GM12892 (cell line): ENCODE results near the gene TBC1D17.

Experiments used
- DNase-seq: peaks from one replicate; pipeline ENCODE4 v3.0.0; 2011; ENCODE audit not compliant: insufficient read length
- FAIRE-seq: peaks from 2 replicates; lab custom pipeline; 2011; peaks lifted over from hg19 to GRCh38; lab: Jason Lieb, UNC
- POLR2A ChIP-seq: IDR thresholded peaks from 2 replicates; pipeline ENCODE4 v1.6.1; 2011; ENCODE audit warnings: low read depth, low read length, control low read depth
- POLR2AphosphoS5 ChIP-seq: IDR thresholded peaks from 2 replicates; pipeline ENCODE4 v1.6.1; 2011; ENCODE audit warnings: low read depth, low read length, control low read depth
- TAF1 ChIP-seq: IDR thresholded peaks from 2 replicates; pipeline ENCODE4 v1.6.1; 2011; ENCODE audit warnings: low read depth, mild to moderate bottlenecking, control low read depth, low read length, borderline replicate concordance

Gene TBC1D17

DNA sequence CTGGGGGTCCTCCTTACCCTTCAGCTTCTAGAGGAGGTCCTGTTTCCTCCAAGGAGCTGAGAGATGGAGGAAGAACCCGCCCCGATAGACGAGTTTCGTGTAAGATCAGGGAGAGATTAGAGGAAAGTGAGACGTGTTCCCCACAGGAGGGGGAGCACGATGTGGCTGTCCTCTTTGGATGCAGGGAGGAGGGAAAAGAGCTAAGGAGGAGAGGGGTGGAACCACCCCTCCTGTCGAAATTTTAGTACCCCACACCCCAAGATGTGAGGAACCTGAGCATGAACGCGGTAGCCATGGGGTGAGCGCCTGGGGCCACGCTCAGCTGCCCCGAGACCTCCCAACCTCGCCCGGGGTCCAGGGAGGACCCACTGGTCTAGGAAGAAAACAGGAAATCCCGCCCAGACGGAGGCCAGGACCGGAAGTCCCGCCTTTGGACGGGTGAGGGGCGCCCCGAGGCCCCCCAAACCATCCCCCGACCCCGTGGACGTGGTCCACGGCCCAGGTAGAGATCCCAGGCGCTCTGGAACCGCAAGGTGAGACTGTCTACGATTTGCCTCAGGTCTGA is 1.6 kb upstream of the TBC1D17 start:
- TF ChIP-seq POLR2AphosphoS5 (no peak), POLR2A (no peak)
- no peak for DNase-seq
- FAIRE-seq: no peak

DNA sequence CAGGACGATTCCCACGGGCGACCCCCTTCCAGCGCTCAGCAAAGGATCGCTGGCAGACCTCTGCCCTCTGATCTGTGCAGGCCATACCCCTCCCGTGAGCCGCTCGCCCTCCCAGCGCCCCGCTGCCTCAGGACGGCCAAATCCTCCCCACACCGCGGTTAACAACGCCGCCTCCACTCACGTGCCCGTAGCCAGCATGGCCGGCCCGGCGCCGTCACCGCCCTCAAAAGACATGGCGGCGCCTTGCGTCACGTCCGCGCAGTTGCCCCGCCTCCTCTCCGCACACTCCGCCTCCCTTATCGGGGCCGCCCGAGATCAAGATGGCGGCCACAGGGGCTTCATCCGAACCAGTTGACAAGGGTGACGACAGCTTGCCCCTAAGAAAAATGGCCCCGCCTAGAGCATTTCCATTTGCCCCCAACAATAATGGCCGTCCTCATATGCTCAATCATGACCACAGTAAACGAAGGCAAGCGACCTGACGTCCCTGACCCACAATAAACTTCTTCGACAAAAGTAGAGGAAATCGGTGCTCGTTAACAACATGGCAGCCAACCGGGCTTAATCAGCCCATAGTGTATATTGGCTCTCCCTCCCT is 981 bp upstream of the TBC1D17 start:
- FAIRE-seq: no peak
- TF ChIP-seq POLR2A (peak; percentile 74), POLR2AphosphoS5 (peak; percentile 35; the same call in 1 of the 2 replicates), TAF1 (0 out of 2 replicates have a peak, but pooled peaks have one; percentile 56)

DNA sequence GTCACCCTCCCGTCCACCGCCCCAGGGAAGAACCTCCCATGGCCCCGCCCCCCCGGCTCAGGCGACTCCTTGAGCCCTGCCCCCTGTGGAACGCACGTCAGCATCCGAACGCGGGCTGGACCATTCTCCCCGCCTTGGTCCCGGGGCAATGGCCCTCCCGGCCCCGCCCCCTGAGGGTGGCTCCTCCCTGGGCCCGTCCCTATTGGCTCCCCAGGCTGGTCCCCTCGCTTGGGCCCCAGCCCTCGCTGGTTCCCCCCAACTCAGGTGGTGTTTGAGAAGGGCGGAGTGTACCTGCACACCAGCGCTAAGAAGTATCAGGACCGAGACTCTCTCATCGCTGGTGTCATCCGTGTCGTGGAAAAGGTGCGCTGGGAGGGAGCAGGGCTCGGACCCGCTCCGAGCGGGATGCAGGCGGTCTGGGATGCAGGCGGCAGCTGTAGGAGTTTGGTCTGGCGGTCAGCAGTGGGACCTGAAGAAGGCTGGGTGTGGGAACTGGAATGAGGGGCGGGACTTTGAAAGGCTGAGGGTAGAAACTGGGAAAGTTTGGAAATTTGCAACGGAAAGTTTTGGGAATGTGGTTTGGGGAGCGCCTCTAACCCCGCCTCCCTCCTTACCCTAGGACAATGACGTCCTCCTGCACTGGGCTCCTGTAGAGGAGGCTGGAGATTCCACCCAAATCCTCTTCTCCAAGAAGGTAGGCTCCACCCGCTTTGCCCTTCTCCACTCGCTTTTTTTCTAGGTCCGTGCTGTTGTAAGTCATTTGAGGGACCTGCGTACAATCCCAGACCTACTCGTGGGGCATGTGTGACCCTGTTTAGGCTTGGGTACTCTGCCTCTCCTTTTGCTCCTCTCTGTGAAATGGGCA is 609 bp downstream of the TBC1D17 start:
- TF ChIP-seq POLR2A: peak; percentile 15
- no peak for TF ChIP-seq TAF1
- no peak for FAIRE-seq
- DNase-seq: peak; percentile 99

More for the DNA sequence above, 981 bp upstream of the TBC1D17 start:
- no peak for DNase-seq

DNA sequence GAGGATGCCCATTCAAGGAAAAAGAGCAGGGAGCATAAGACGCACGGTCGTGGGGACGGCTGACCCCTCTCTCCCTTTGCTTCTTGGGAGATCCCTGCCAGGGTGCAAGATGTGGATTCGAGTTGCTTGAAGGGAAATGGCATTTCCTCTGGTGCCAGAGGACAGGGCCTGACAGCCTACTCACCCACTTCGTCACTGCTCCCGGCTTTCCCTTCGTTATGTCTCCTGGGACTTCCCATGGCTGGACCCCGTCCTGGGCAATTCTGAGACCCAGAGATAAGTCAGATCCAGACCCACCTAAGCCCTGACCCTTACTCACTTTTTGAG is 1.2 kb downstream of the TBC1D17 start:
- no peak for DNase-seq
- no peak for TF ChIP-seq POLR2A
- no peak for TF ChIP-seq TAF1
- no peak for TF ChIP-seq POLR2AphosphoS5
- no peak for FAIRE-seq

DNA sequence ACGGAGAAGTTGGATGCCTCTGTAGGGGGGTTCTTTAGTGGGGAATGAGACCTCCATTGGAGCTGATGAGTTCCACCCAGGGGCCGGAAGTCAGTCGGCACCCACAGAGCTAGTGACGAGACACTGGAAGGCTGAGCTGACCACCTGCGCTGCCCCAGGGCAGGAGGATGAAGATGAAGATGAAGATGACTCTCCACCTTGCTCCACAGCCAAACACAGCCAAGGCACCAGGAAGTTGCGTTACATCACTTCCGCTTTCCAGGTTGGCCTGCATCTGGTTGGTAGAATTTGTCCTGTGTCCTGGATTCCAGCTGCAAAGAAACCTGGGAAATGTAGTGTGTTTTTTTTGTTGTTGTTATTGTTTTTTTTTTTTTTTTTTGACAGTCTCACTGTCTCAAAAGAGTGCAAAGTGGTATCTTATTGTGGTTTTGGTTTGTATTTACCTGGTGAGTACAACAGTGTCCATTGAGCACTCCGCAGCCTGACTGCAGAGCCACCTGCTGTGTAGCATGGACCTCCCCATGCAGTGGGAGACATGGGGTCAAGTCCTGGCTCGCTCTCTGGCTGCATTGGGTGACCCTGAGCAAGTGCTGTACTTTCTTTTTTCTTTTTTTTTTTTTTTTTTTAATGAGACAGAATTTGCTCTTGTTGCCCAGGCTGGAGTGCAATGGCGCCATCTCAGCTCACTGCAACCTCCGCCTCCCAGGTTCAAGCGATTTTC is 1.9 kb downstream of the TBC1D17 start:
- TF ChIP-seq POLR2A: no peak
- DNase-seq: no peak
- peak; percentile 70 for FAIRE-seq

DNA sequence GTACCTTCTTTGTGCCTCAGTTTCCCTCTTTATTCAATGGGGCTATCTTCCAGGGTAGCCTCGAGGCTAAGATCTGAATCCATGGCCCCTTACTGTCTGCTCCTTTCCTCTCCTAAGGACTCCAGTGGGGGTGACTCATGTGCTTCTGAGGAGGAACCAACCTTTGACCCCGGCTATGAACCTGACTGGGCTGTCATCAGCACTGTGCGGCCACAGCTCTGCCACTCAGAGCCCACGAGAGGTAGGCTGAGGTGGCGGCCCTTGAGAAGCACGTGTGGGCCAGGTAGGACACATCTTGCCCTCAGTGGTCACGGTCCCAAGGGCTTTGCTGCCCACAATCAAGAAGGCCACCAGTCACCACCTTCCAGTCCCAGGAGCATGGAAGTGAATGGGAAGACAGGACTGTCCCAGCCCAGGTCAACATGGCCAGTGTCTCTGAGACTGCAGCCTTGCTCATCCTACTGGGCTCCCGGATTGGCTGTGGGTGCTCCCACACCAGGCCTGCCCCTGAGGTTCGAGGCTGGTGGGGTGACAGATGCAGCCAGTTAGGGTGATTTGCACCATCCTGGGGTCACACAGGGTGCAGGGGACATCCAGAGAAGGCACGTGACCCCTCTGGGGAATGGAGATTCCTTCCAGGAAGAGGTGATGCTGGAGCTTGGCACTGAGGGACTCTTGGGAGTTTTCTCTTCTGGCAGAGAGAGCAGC is 2.8 kb downstream of the TBC1D17 start:
- FAIRE-seq (no peak), DNase-seq (no peak)
- no peak for TF ChIP-seq POLR2A
- no peak for TF ChIP-seq TAF1
- TF ChIP-seq POLR2AphosphoS5: no peak

DNA sequence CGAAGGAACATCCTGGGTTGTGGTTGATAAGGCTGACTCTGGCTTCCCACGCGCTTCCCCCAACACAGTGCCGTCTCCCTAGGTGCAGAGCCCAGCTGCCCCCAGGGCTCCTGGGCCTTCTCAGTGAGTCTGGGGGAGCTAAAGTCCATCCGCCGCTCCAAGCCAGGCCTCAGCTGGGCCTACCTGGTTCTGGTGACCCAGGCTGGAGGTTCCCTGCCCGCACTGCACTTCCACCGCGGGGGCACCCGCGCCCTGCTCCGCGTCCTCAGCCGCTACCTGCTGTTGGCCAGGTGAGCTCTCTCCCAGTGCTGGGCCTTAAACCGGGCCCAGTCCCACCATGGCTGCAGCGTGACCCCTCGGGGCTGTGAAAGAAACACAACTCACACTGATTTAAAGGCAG is 3.7 kb downstream of the TBC1D17 start:
- DNase-seq (no peak), FAIRE-seq (no peak)
- TF ChIP-seq TAF1: no peak

DNA sequence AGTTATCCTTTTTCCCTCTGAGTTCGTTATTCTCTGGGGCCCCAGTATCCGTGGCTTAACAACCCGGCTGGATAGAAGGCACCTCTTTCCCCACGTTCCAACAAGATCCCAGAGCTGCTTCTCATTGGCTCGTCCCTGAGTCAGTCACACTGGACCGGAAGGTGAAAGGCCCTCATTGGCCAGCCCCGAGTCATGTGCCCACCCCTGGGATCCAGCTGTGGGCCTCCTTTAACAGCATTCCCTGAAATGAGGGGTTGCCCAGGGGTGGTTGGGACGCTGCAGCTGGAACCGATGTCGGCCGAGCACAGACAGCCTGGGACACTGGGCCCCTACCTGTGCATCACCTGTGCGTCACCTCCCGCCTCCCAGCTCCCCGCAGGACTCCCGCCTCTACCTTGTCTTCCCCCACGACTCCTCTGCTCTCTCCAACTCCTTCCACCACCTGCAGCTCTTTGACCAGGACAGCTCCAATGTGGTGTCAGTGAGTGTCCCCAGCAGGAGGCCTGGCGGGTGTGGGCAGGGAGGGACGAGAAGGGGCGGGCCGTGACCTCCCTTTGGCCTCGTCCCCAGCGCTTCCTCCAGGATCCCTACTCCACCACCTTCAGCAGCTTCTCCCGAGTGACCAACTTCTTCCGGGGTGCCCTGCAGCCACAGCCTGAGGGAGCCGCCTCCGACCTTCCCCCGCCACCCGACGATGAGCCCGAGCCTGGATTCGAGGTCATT is 4.3 kb downstream of the TBC1D17 start:
- FAIRE-seq: no peak
- TF ChIP-seq POLR2AphosphoS5: no peak
- TF ChIP-seq TAF1: no peak
- no peak for TF ChIP-seq POLR2A

DNA sequence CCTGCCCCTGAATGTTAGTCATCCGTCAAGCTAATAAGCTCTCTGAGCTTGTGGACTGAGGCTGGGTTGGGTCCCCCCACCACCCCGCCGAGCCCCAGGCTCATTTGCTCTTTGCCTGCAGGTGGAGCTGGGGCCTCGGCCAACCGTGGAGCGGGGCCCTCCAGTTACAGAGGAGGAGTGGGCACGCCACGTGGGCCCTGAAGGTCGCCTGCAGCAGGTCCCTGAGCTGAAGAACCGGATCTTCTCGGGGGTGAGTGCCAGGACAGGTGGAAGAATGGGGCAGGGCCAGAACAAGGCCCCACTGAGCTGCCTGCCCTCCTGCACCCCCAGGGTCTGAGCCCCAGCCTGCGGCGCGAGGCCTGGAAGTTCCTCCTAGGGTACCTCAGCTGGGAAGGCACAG is 5.1 kb downstream of the TBC1D17 start:
- DNase-seq (no peak), FAIRE-seq (no peak)
- no peak for TF ChIP-seq TAF1
- TF ChIP-seq POLR2AphosphoS5: no peak
- TF ChIP-seq POLR2A: no peak; the same call in 1 of the 2 replicates

More for the DNA sequence above, 4.3 kb downstream of the TBC1D17 start:
- no peak for DNase-seq

DNA sequence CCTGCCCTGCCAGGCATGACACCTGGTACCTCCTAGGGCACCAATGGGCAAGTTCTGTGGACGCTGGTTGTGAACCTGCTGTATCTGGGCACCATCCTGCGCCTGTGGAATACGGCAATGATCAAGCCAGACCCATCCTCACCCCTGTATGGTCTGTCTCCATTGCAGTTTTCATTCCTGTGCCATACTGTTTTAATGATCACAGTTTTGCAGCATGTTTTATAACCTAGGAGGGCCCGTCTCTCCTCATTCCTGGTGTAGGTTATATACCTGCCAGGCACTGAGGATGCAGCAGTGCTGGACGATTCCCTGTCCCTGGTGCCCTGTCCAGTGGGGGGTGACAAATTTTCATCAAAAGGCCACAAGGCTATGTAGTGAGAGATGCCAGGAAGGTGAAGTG is 5.6 kb downstream of the TBC1D17 start:
- no peak for TF ChIP-seq POLR2AphosphoS5
- FAIRE-seq (no peak), DNase-seq (no peak)

DNA sequence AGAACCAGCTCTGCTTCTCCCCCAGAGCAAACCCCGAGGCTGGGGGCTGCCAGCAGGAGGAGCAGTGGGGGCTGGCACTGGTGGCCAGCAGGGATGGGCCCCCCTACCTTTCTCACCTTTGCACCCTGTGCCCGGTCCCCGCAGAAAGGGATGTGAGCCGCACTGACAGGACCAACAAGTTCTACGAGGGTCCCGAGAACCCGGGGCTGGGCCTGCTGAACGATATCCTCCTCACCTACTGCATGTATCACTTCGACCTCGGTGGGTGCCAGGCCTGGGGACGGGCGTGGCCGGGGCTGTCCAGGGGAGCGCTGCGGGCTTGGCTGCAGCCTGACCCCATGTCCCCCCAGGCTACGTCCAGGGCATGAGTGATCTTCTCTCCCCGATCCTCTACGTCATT is 6.6 kb downstream of the TBC1D17 start:
- FAIRE-seq: no peak
- no peak for DNase-seq
- TF ChIP-seq TAF1 (no peak), POLR2A (no peak), POLR2AphosphoS5 (no peak)

DNA sequence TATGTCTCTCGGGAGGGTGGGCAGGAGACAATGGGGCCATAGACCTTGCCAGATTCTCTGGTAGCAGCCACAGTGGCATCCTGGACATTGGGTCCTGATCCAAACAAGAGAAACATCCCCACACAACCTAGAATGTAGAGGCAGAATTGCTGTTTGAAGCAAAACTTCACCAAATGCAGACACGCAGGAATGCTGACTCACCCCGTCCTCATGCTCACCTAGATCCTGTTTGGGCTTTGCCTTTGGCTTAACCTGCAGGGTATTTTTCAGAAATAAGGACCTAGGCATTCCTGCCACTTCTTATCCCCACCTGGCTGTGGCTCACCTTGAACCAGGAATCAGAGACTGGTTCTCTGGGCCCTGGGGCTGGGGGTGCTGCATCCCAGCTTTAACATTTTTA is 7.3 kb downstream of the TBC1D17 start:
- DNase-seq: no peak
- FAIRE-seq: no peak
- TF ChIP-seq POLR2AphosphoS5 (no peak), TAF1 (no peak), POLR2A (no peak)
